ENCODE measurements around the gene CLCF1.

GRCh38 chr11:67378544-67378943 lies 5.1 kb upstream of the CLCF1 start:
- no peak for TF ChIP-seq FOXM1 (IDR thresholded peaks at IDR 0.05; ENCODE audit: low read depth)
- no peak for TF ChIP-seq CTCF (IDR thresholded peaks at IDR 0.05)
- no peak for TF ChIP-seq MAX (IDR thresholded peaks at IDR 0.05; ENCODE audit: low read depth)
- TF ChIP-seq SIN3A (IDR thresholded peaks at IDR 0.05; ENCODE audit: borderline replicate concordance, low read depth, low read length), result no peak
- TF ChIP-seq YY1 (IDR thresholded peaks at IDR 0.05; ENCODE audit: low read depth), result no peak
- no peak for TF ChIP-seq CHD2 (IDR thresholded peaks at IDR 0.05; ENCODE audit: low read length, partially characterized antibody)
- TF ChIP-seq GATA2 (CRISPR knock-in tag; IDR thresholded peaks at IDR 0.05), result no peak
